Measurements from ENCODE around the gene LORICRIN.

The LORICRIN gene

GRCh38 chr1:153291514-153291913, 32.0 kb downstream of the LORICRIN start:
- H3K9ac ChIP-seq (ENCODE audit: low read length): no peak overlapping the region
- no peak for TF ChIP-seq EZH2 (IDR thresholded peaks at IDR 0.05; ENCODE audit: borderline replicate concordance, low read length)
- TF ChIP-seq, protein P1, sequence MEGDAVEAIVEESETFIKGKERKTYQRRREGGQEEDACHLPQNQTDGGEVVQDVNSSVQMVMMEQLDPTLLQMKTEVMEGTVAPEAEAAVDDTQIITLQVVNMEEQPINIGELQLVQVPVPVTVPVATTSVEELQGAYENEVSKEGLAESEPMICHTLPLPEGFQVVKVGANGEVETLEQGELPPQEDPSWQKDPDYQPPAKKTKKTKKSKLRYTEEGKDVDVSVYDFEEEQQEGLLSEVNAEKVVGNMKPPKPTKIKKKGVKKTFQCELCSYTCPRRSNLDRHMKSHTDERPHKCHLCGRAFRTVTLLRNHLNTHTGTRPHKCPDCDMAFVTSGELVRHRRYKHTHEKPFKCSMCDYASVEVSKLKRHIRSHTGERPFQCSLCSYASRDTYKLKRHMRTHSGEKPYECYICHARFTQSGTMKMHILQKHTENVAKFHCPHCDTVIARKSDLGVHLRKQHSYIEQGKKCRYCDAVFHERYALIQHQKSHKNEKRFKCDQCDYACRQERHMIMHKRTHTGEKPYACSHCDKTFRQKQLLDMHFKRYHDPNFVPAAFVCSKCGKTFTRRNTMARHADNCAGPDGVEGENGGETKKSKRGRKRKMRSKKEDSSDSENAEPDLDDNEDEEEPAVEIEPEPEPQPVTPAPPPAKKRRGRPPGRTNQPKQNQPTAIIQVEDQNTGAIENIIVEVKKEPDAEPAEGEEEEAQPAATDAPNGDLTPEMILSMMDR (IDR thresholded peaks at IDR 0.05; ENCODE audit: low read length): no peak
- no peak overlapping the region for H3K27ac ChIP-seq (ENCODE audit: low read depth, low read length, poor library complexity, severe bottlenecking)
- H3F3A ChIP-seq (ENCODE audit: insufficient read depth, low read length): no peaks in the 10 kb centered on the region
- no peak overlapping the region for H2AFZ ChIP-seq (ENCODE audit: low read length)
- no peaks in the 10 kb centered on the region for H3K9me3 ChIP-seq (ENCODE audit: low read length)
- no peaks in the 10 kb centered on the region for H3K4me1 ChIP-seq (ENCODE audit: insufficient read depth, low read length, severe bottlenecking)
- no peak overlapping the region for H3K4me2 ChIP-seq (ENCODE audit: low read length)
- H3K27me3 ChIP-seq (ENCODE audit: insufficient read depth, low read length): peaks cover 6% of the 10 kb centered on the region
- no peaks in the 10 kb centered on the region for H3K9me2 ChIP-seq (ENCODE audit: low read depth, low read length)
- H4K20me1 ChIP-seq (ENCODE audit: insufficient read depth, low read length): no peaks in the 10 kb centered on the region
- H3K79me2 ChIP-seq (ENCODE audit: insufficient read depth, low read length): no peaks in the 10 kb centered on the region
- no peak overlapping the region for H3K4me3 ChIP-seq (ENCODE audit: low read depth, low read length, poor library complexity, severe bottlenecking)
- no peaks in the 10 kb centered on the region for H3K36me3 ChIP-seq (ENCODE audit: insufficient read depth, low read length)

- no peak overlapping the region for H3K9ac ChIP-seq (ENCODE audit: low read length)
- no peaks in the 10 kb centered on the region for H3K9me3 ChIP-seq (ENCODE audit: low read length)
- H3K36me3 ChIP-seq (ENCODE audit: insufficient read depth, low read length): no peaks in the 10 kb centered on the region
- H3K27me3 ChIP-seq (ENCODE audit: insufficient read depth, low read length): peaks cover 6% of the 10 kb centered on the region
- H3K79me2 ChIP-seq (ENCODE audit: insufficient read depth, low read length): no peaks in the 10 kb centered on the region
- H3K4me3 ChIP-seq (ENCODE audit: low read depth, low read length, poor library complexity, severe bottlenecking): no peak overlapping the region
- no peak overlapping the region for H3K4me2 ChIP-seq (ENCODE audit: low read length)
- no peaks in the 10 kb centered on the region for H3F3A ChIP-seq (ENCODE audit: insufficient read depth, low read length)
- TF ChIP-seq EZH2 (IDR thresholded peaks at IDR 0.05; ENCODE audit: borderline replicate concordance, low read length): no peak
- TF ChIP-seq, protein P1 (IDR thresholded peaks at IDR 0.05; ENCODE audit: low read length): no peak
- no peak overlapping the region for H3K27ac ChIP-seq (ENCODE audit: low read depth, low read length, poor library complexity, severe bottlenecking)
- H2AFZ ChIP-seq (ENCODE audit: low read length): no peak overlapping the region
- no peaks in the 10 kb centered on the region for H3K9me2 ChIP-seq (ENCODE audit: low read depth, low read length)
- no peaks in the 10 kb centered on the region for H3K4me1 ChIP-seq (ENCODE audit: insufficient read depth, low read length, severe bottlenecking)
- no peaks in the 10 kb centered on the region for H4K20me1 ChIP-seq (ENCODE audit: insufficient read depth, low read length)
These were observed 32.7 kb downstream of the LORICRIN start for GRCh38 chr1:153292185-153292584.

- peaks cover 6% of the 10 kb centered on the region for H3K27me3 ChIP-seq (ENCODE audit: insufficient read depth, low read length)
- H3K36me3 ChIP-seq (ENCODE audit: insufficient read depth, low read length): no peaks in the 10 kb centered on the region
- no peaks in the 10 kb centered on the region for H3K4me1 ChIP-seq (ENCODE audit: insufficient read depth, low read length, severe bottlenecking)
- no peak overlapping the region for H3K4me2 ChIP-seq (ENCODE audit: low read length)
- no peak overlapping the region for H3K9ac ChIP-seq (ENCODE audit: low read length)
- no peak overlapping the region for H2AFZ ChIP-seq (ENCODE audit: low read length)
- no peaks in the 10 kb centered on the region for H3K9me3 ChIP-seq (ENCODE audit: low read length)
- no peaks in the 10 kb centered on the region for H3F3A ChIP-seq (ENCODE audit: insufficient read depth, low read length)
- H3K79me2 ChIP-seq (ENCODE audit: insufficient read depth, low read length): no peaks in the 10 kb centered on the region
- H3K4me3 ChIP-seq (ENCODE audit: low read depth, low read length, poor library complexity, severe bottlenecking): no peak overlapping the region
- H3K27ac ChIP-seq (ENCODE audit: low read depth, low read length, poor library complexity, severe bottlenecking): no peak overlapping the region
- H4K20me1 ChIP-seq (ENCODE audit: insufficient read depth, low read length): no peaks in the 10 kb centered on the region
- no peak for TF ChIP-seq EZH2 (IDR thresholded peaks at IDR 0.05; ENCODE audit: borderline replicate concordance, low read length)
- TF ChIP-seq, protein P1 (IDR thresholded peaks at IDR 0.05; ENCODE audit: low read length): no peak
- H3K9me2 ChIP-seq (ENCODE audit: low read depth, low read length): no peaks in the 10 kb centered on the region
These were observed 33.4 kb downstream of the LORICRIN start for GRCh38 chr1:153292740-153293479.

Measured in OCI-LY1 (cell line).